ENCODE data around the gene PTGIR.

PTGIR gene

DNA sequence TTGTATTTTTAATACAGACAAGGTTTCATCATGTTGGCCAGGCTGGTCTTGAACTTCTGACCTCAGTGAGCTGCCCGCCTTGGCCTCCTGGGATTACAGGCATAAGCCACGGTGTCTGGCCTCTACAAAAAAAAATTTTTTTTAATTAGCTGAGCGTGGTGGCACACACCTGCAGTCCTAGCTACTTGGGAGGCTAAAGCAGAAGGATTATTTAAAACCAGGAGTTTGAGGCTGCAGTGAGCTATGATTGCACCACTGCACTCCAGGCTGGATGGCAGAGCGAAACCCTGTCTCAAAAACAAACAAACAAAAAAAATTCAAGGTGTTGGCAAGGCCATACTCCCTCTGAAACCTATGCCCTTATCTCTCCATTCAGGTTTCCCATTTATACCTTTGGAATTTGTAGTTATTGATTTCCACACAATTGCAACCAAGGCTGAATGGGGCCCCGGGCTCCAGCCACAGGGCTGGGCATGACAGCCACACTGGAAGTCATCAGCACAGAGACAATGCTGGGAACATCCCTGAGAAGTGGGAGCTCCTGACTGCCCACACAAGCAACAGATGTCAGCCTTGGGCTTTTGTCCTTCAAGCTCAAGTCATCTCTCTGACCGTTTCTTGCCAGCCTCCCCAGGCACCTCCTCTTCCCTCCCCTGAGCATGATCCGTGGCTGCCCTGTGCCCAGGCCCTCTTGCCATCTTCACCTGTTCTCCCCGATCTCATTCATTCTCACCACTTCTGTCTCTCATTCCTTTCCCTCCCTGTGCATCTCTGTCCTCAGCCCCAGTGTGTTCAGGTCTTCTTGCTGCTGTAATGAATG, 51.0 kb downstream of the PTGIR start:
- H3K4me3 ChIP-seq (ENCODE audit: low read length): no peak overlapping the region
- DNase-seq (ENCODE audit: low read depth, low spot score): no peak

DNA sequence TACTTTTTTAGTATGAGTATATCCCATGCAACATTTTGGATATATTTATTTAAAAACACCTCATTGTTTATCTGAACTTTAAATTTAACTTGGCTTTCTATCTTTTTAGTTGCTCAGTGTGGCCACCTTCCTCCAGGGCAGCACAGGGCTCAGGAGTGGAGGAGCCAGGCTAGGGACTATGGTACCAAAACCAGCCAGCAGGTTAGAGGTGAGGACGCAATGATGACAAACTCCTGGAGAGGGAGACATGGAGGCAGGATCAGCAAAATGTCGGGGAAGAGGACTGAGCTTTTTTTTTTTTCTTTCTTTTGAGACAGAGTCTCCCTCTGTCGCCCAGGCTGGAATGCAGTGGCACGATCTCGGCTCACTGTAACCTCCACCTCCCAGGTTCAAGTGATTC, 53.4 kb downstream of the PTGIR start:
- H3K4me3 ChIP-seq (ENCODE audit: low read length): no peak overlapping the region
- peak; percentile 43 for DNase-seq (ENCODE audit: low read depth, low spot score)
